Parathyroid adenoma (tissue), 2 donors: ENCODE measurements around the gene DOCK3.

Experiments used
- H2AFZ ChIP-seq: fragments of 300-600 bp; sonication (generic); one replicate; pipeline ENCODE4 v1.7.0; 2017; ENCODE audit warnings: antibody characterized with exemption, mild to moderate bottlenecking
- H3K27ac ChIP-seq: fragments of 300-600 bp; sonication (generic); one replicate; pipeline ENCODE4 v1.7.0; 2017
- H3K27me3 ChIP-seq: fragments of 300-600 bp; sonication (generic); one replicate; pipeline ENCODE4 v1.7.0; 2017; ENCODE audit warnings: low read length; ENCODE audit not compliant: control insufficient read depth, insufficient read depth
- H3K36me3 ChIP-seq: fragments of 300-600 bp; sonication (generic); one replicate; pipeline ENCODE4 v1.7.0; 2017; ENCODE audit warnings: low read length; ENCODE audit not compliant: control insufficient read depth, insufficient read depth
- H3K4me1 ChIP-seq: fragments of 300-600 bp; sonication (generic); one replicate; pipeline ENCODE4 v1.7.0; 2017; ENCODE audit warnings: control low read depth
- H3K4me2 ChIP-seq: fragments of 300-600 bp; sonication (generic); one replicate; pipeline ENCODE4 v1.7.0; 2017; ENCODE audit warnings: low read length
- H3K4me3 ChIP-seq: fragments of 300-600 bp; sonication (generic); one replicate; pipeline ENCODE4 v1.7.0; 2017; ENCODE audit warnings: low read depth, low read length
- H3K79me2 ChIP-seq: fragments of 300-600 bp; sonication (generic); one replicate; pipeline ENCODE4 v1.7.0; 2017; ENCODE audit warnings: control low read depth
- H3K9ac ChIP-seq: fragments of 300-600 bp; sonication (generic); one replicate; pipeline ENCODE4 v1.7.0; 2017; ENCODE audit warnings: mild to moderate bottlenecking
- H3K9me3 ChIP-seq: fragments of 300-600 bp; sonication (generic); one replicate; pipeline ENCODE4 v1.7.0; 2017; ENCODE audit warnings: low read length; ENCODE audit not compliant: control insufficient read depth
- CTCF ChIP-seq: fragments of 300-600 bp; sonication (generic); IDR thresholded peaks from one replicate; pipeline ENCODE4 v1.7.0; 2017; ENCODE audit warnings: antibody characterized with exemption, mild to moderate bottlenecking
- donor health status: primary hyperparathyroidism.

DOCK3 gene

GRCh38 chr3:50936389-50936788, 261.7 kb downstream of the DOCK3 start:
- H3K79me2 ChIP-seq, result no peaks in the 10 kb centered on the region
- no peaks in the 10 kb centered on the region for H3K9me3 ChIP-seq
- no peak overlapping the region for H3K4me3 ChIP-seq
- H3K27ac ChIP-seq, result no peak overlapping the region
- H2AFZ ChIP-seq, result no peak overlapping the region
- no peak overlapping the region for H3K4me2 ChIP-seq
- H3K4me1 ChIP-seq, result no peaks in the 10 kb centered on the region
- no peak overlapping the region for H3K9ac ChIP-seq
- no peak for TF ChIP-seq CTCF
- no peaks in the 10 kb centered on the region for H3K36me3 ChIP-seq
- no peaks in the 10 kb centered on the region for H3K27me3 ChIP-seq

- no peaks in the 10 kb centered on the region for H3K9me3 ChIP-seq
- no peak overlapping the region for H3K9ac ChIP-seq
Observed at GRCh38 chr3:50947419-50947818, 272.7 kb downstream of the DOCK3 start.

GRCh38 chr3:50950591-50950990, 275.9 kb downstream of the DOCK3 start:
- no peaks in the 10 kb centered on the region for H3K36me3 ChIP-seq
- no peaks in the 10 kb centered on the region for H3K79me2 ChIP-seq
- H3K4me3 ChIP-seq, result no peak overlapping the region
- no peak overlapping the region for H3K9ac ChIP-seq
- no peak overlapping the region for H2AFZ ChIP-seq
- no peaks in the 10 kb centered on the region for H3K9me3 ChIP-seq
- H3K27ac ChIP-seq, result no peak overlapping the region
- no peak overlapping the region for H3K4me2 ChIP-seq
- no peaks in the 10 kb centered on the region for H3K27me3 ChIP-seq
- TF ChIP-seq CTCF, result no peak
- H3K4me1 ChIP-seq, result peaks cover 5% of the 10 kb centered on the region

More at GRCh38 chr3:50947419-50947818, 272.7 kb downstream of the DOCK3 start:
- H3K4me2 ChIP-seq, result no peak overlapping the region
- H3K79me2 ChIP-seq, result no peaks in the 10 kb centered on the region
- H3K27me3 ChIP-seq, result no peaks in the 10 kb centered on the region
- TF ChIP-seq CTCF, result no peak
- H3K4me1 ChIP-seq, result peaks cover 9% of the 10 kb centered on the region
- H3K36me3 ChIP-seq, result no peaks in the 10 kb centered on the region
- no peak overlapping the region for H2AFZ ChIP-seq
- H3K4me3 ChIP-seq, result no peak overlapping the region
- no peak overlapping the region for H3K27ac ChIP-seq

GRCh38 chr3:50953825-50954414, 279.2 kb downstream of the DOCK3 start:
- Histone ChIP-seq H3K4me2 (no peak overlapping the region), H3K9me3 (no peaks in the 10 kb centered on the region), H3K36me3 (no peaks in the 10 kb centered on the region), H3K4me3 (no peak overlapping the region), H3K4me1 (peaks cover 5% of the 10 kb centered on the region), H3K27ac (no peak overlapping the region), H3K9ac (no peak overlapping the region), H3K27me3 (no peaks in the 10 kb centered on the region), H3K79me2 (no peaks in the 10 kb centered on the region), H2AFZ (no peak overlapping the region)
- no peak for TF ChIP-seq CTCF

- H3K4me3 ChIP-seq, result no peak overlapping the region
- H2AFZ ChIP-seq, result no peak overlapping the region
- H3K4me1 ChIP-seq, result no peaks in the 10 kb centered on the region
- TF ChIP-seq CTCF, result no peak
- no peak overlapping the region for H3K27ac ChIP-seq
- H3K9ac ChIP-seq, result no peak overlapping the region
- no peaks in the 10 kb centered on the region for H3K9me3 ChIP-seq
- no peaks in the 10 kb centered on the region for H3K79me2 ChIP-seq
- no peaks in the 10 kb centered on the region for H3K36me3 ChIP-seq
- no peak overlapping the region for H3K4me2 ChIP-seq
- no peaks in the 10 kb centered on the region for H3K27me3 ChIP-seq
Observed at GRCh38 chr3:50961386-50961785, 286.7 kb downstream of the DOCK3 start.
